H1 (cell line): Measurements from ENCODE around the gene GRK3. TPM values are rescaled to one million over a fixed set of nuclear protein-coding genes. Genes with fewer than 3 reads are reported as not detected.

Source experiments
- CTCF ChIA-PET: fragments of 300-600 bp; sonication (Branson Sonifier 250); formaldehyde crosslinking; loops from one replicate; lab custom pipeline; 2021; ENCODE audit not compliant: partially characterized antibody; lab: Charles Lee
- POLR2A ChIA-PET: fragments of 300-600 bp; sonication (Branson Sonifier 250); formaldehyde crosslinking; loops from one replicate; lab custom pipeline; 2021; ENCODE audit warnings: inconsistent platforms; ENCODE audit not compliant: partially characterized antibody; lab: Charles Lee
- DNase-seq, 2 experiments: peaks; one replicate each; pipeline versions ENCODE4 v3.0.0 to v3.0.0-alpha.2; 2010 to 2022; ENCODE audit warnings: low spot score in 2 of 2, low read depth in 1 of 2, mixed read lengths in 1 of 2
- FAIRE-seq: peaks from 2 replicates; lab custom pipeline; 2011; peaks lifted over from hg19 to GRCh38; lab: Jason Lieb, UNC
- H2AFZ ChIP-seq: 2 replicates; pipeline ENCODE4 v1.8.1; 2012; ENCODE audit warnings: low read length, inconsistent platforms
- H2AK5ac ChIP-seq: 2 replicates; pipeline ENCODE4 v1.6.1; 2013; ENCODE audit warnings: low read depth, low read length
- H2BK120ac ChIP-seq: replicated peaks from 2 replicates; pipeline ENCODE3; 2013; ENCODE audit warnings: low read depth, low read length, inconsistent platforms
- H2BK12ac ChIP-seq: 2 replicates; pipeline ENCODE4 v1.6.1; 2013; ENCODE audit warnings: low read depth, low read length
- H2BK15ac ChIP-seq: 2 replicates; pipeline ENCODE4 v1.6.1; 2013; ENCODE audit warnings: low read length
- H2BK20ac ChIP-seq: 2 replicates; pipeline ENCODE4 v1.6.1; 2013; ENCODE audit warnings: low read length
- H2BK5ac ChIP-seq: 2 replicates; pipeline ENCODE4 v1.6.1; 2013; ENCODE audit warnings: low read depth, low read length
- H3K14ac ChIP-seq: 2 replicates; pipeline ENCODE4 v1.6.1; 2013; ENCODE audit warnings: inconsistent platforms; ENCODE audit not compliant: insufficient read length
- H3K18ac ChIP-seq: 2 replicates; pipeline ENCODE4 v1.6.1; 2013; ENCODE audit warnings: low read length; ENCODE audit errors: extremely low read depth
- H3K23ac ChIP-seq: 2 replicates; pipeline ENCODE4 v1.6.1; 2013; ENCODE audit warnings: inconsistent platforms; ENCODE audit not compliant: insufficient read length
- H3K23me2 ChIP-seq: 2 replicates; pipeline ENCODE4 v1.6.1; 2013; ENCODE audit warnings: low read depth, low read length
- H3K27ac ChIP-seq: 2 replicates; pipeline ENCODE4 v1.6.1; 2011; ENCODE audit warnings: low read depth, low read length, inconsistent platforms
- H3K27me3 ChIP-seq, 4 experiments: replicated peaks in 1 of 4; 1 replicate in 1 of 4; 2 replicates in 3 of 4; pipeline versions ENCODE4 v1.6.1 to v1.8.1; 2011 to 2013; ENCODE audit warnings: low read length in 3 of 4, mild to moderate bottlenecking in 3 of 4, inconsistent platforms in 2 of 4, mixed read lengths in 2 of 4, moderate library complexity in 1 of 4; ENCODE audit not compliant: control insufficient read depth in 3 of 4, insufficient read depth in 3 of 4; ENCODE audit errors: extremely low read depth in 1 of 4
- H3K36me3 ChIP-seq, 4 experiments: 2 replicates each; pipeline versions ENCODE4 v1.6.1 to v1.8.1; 2011 to 2013; ENCODE audit warnings: mild to moderate bottlenecking in 4 of 4, low read length in 3 of 4, moderate library complexity in 2 of 4, control low read depth in 1 of 4, inconsistent platforms in 1 of 4; ENCODE audit not compliant: insufficient read depth in 4 of 4, control insufficient read depth in 2 of 4
- H3K4ac ChIP-seq: replicated peaks from 2 replicates; pipeline ENCODE3; 2013; ENCODE audit warnings: low read length, low read depth, mixed read lengths, inconsistent platforms; ENCODE audit not compliant: insufficient read length
- H3K4me1 ChIP-seq, 4 experiments: replicated peaks in 1 of 4; 1 replicate in 1 of 4; 2 replicates in 3 of 4; pipeline versions ENCODE4 v1.6.1 to v1.8.1; 2011 to 2013; ENCODE audit warnings: low read length in 3 of 4, inconsistent platforms in 2 of 4, mixed read lengths in 1 of 4; ENCODE audit not compliant: insufficient read depth in 4 of 4, control insufficient read depth in 3 of 4
- H3K4me2 ChIP-seq, 2 experiments: 2 replicates each; pipeline versions ENCODE4 v1.6.1 to v1.8.1; 2011 to 2013; ENCODE audit warnings: low read depth in 2 of 2, low read length in 2 of 2, control low read depth in 1 of 2, inconsistent platforms in 1 of 2, mild to moderate bottlenecking in 1 of 2; ENCODE audit not compliant: insufficient read depth in 1 of 2
- H3K4me3 ChIP-seq, 4 experiments: fragments of 200-600, 300-600 bp in 1 of 4; sonication (generic), shearing (Covaris generic), sonication (Bioruptor Twin) in 1 of 4; 2 replicates each; pipeline versions ENCODE4 v1.5.1 to v1.8.1; 2011 to 2016; ENCODE audit warnings: low read length in 4 of 4, low read depth in 3 of 4, control low read depth in 2 of 4, inconsistent platforms in 2 of 4, mild to moderate bottlenecking in 2 of 4, mixed read lengths in 1 of 4, moderate library complexity in 1 of 4; ENCODE audit not compliant: insufficient read depth in 2 of 4; ENCODE audit errors: extremely low read depth in 1 of 4
- H3K56ac ChIP-seq: replicated peaks from 2 replicates; pipeline ENCODE3; 2013; ENCODE audit warnings: low read depth, mild to moderate bottlenecking, mixed read lengths, low read length, inconsistent platforms; ENCODE audit not compliant: insufficient read length
- H3K79me1 ChIP-seq: 2 replicates; pipeline ENCODE4 v1.6.1; 2013; ENCODE audit warnings: low read depth, low read length, control low read depth
- H3K79me2 ChIP-seq, 2 experiments: 2 replicates each; pipeline versions ENCODE4 v1.6.1 to v1.8.1; 2012 to 2013; ENCODE audit warnings: low read length in 2 of 2, mild to moderate bottlenecking in 2 of 2, inconsistent platforms in 1 of 2; ENCODE audit not compliant: insufficient read depth in 2 of 2, control insufficient read depth in 1 of 2
- H3K9ac ChIP-seq, 4 experiments: replicated peaks in 1 of 4; 1 replicate in 1 of 4; 2 replicates in 3 of 4; pipeline versions ENCODE4 v1.6.1 to v1.8.1; 2011 to 2013; ENCODE audit warnings: low read depth in 3 of 4, low read length in 3 of 4, control low read depth in 2 of 4, mild to moderate bottlenecking in 2 of 4, moderate library complexity in 2 of 4, inconsistent platforms in 1 of 4; ENCODE audit errors: extremely low read depth in 1 of 4
- H3K9me3 ChIP-seq, 2 experiments: 2 replicates each; pipeline versions ENCODE4 v1.6.1 to v1.8.1; 2012 to 2013; ENCODE audit warnings: mild to moderate bottlenecking in 2 of 2, moderate library complexity in 2 of 2, control low read depth in 1 of 2, inconsistent platforms in 1 of 2, low read depth in 1 of 2, low read length in 1 of 2, mixed read lengths in 1 of 2; ENCODE audit not compliant: insufficient read depth in 2 of 2
- H4K20me1 ChIP-seq, 2 experiments: replicated peaks in 1 of 2; 2 replicates each; pipeline versions ENCODE3 to v1.8.1; 2011 to 2013; ENCODE audit warnings: inconsistent platforms in 2 of 2, low read length in 2 of 2, mild to moderate bottlenecking in 1 of 2; ENCODE audit not compliant: insufficient read depth in 2 of 2, control insufficient read depth in 1 of 2
- H4K5ac ChIP-seq: 2 replicates; pipeline ENCODE4 v1.6.1; 2013; ENCODE audit warnings: low read length, low read depth, mixed read lengths, inconsistent platforms; ENCODE audit not compliant: insufficient read length
- H4K8ac ChIP-seq: 2 replicates; pipeline ENCODE4 v1.8.0; 2013; ENCODE audit warnings: mild to moderate bottlenecking, moderate library complexity, low read length, inconsistent platforms; ENCODE audit not compliant: insufficient read depth; ENCODE audit errors: extremely low read depth
- H4K91ac ChIP-seq: replicated peaks from 2 replicates; pipeline ENCODE3; 2013; ENCODE audit warnings: low read length, mixed read lengths, inconsistent platforms; ENCODE audit not compliant: insufficient read length
- CBX5 ChIP-seq: fragments of 300-800, 300-1000 bp; sonication (generic); IDR thresholded peaks from 2 replicates; pipeline ENCODE4 v1.7.1; 2016; ENCODE audit warnings: antibody characterized with exemption, low read length, low read depth
- EP300 ChIP-seq, 2 experiments: IDR thresholded peaks; 1 replicate in 1 of 2; 2 replicates in 1 of 2; pipeline ENCODE4 v1.6.1; 2011 to 2012; ENCODE audit warnings: low read depth in 2 of 2, low read length in 2 of 2, mild to moderate bottlenecking in 2 of 2, borderline replicate concordance in 1 of 2, inconsistent platforms in 1 of 2, moderate library complexity in 1 of 2
- EZH2 ChIP-seq: fragments of 200-600 bp; sonication (generic); IDR thresholded peaks from 2 replicates; pipeline ENCODE4 v1.7.1; 2012; ENCODE audit warnings: low read depth, mild to moderate bottlenecking, moderate library complexity, low read length, inconsistent platforms; ENCODE audit not compliant: severe bottlenecking
- JUN ChIP-seq: IDR thresholded peaks from 2 replicates; pipeline ENCODE4 v1.6.1; 2011; ENCODE audit warnings: low read depth, mild to moderate bottlenecking, improper control_type of control experiment, low read length
- JUND ChIP-seq: IDR thresholded peaks from 2 replicates; pipeline ENCODE4 v1.6.1; 2011; ENCODE audit warnings: mild to moderate bottlenecking, improper control_type of control experiment, low read length
- KDM1A ChIP-seq: fragments of 200-600, 300-600 bp; sonication (generic); IDR thresholded peaks from 2 replicates; pipeline ENCODE4 v1.7.1; 2016; ENCODE audit warnings: mild to moderate bottlenecking, low read length, borderline replicate concordance
- KDM4A ChIP-seq: IDR thresholded peaks from one replicate; pipeline ENCODE4 v1.7.1; 2012; ENCODE audit warnings: low read depth, mild to moderate bottlenecking, moderate library complexity, low read length, inconsistent platforms; ENCODE audit not compliant: severe bottlenecking
- MAX ChIP-seq: IDR thresholded peaks from 2 replicates; pipeline ENCODE4 v1.6.1; 2012; ENCODE audit warnings: inconsistent platforms
- TAF1 ChIP-seq: IDR thresholded peaks from 2 replicates; pipeline ENCODE4 v1.6.1; 2011; ENCODE audit warnings: mild to moderate bottlenecking, low read depth, low read length
- USF2 ChIP-seq: IDR thresholded peaks from 2 replicates; pipeline ENCODE4 v1.6.1; 2011; ENCODE audit warnings: low read length, improper control_type of control experiment
- ZNF274 ChIP-seq: IDR thresholded peaks from 2 replicates; pipeline ENCODE4 v1.7.0; 2012; ENCODE audit warnings: low read length, borderline replicate concordance; ENCODE audit errors: extremely low read depth
- WGBS, 2 experiments: shearing (Covaris generic) in 1 of 2; methylation state at CpG; one replicate each; pipeline versions ENCODE4 v1.1.6 to v1.1.7; 2013 to 2015; ENCODE audit warnings: low lambda C conversion rate in 2 of 2, mixed read lengths in 2 of 2, inconsistent platforms in 1 of 2, low coverage in 1 of 2, missing lambda C conversion rate in 1 of 2; ENCODE audit not compliant: insufficient replicate concordance in 2 of 2, insufficient coverage in 1 of 2, insufficient read length in 1 of 2; ENCODE audit errors: extremely low coverage in 1 of 2, missing lambda C conversion rate in 1 of 2; 5-methylcytosine and 5-hydroxymethylcytosine counted together
- polyA plus RNA-seq, 7 experiments: library from polyadenylated mRNA; depleted of rRNA in 3 of 7; stranded (reverse) in 5 of 7; unstranded in 2 of 7; fragments of >200 nt in 5 of 7; fragments of 200-250 nt in 2 of 7; gene quantifications; 1 replicate in 5 of 7; 2 replicates in 1 of 7; 4 replicates in 1 of 7; pipeline versions ENCODE4 v1.2.1 to v1.2.3, GENCODE V29; 2011 to 2013; ENCODE audit warnings: missing spikeins in 2 of 7, mixed read lengths in 2 of 7
- total RNA-seq: library from RNA; stranded (reverse); fragmentation: NEBNext Ultra II Directional; extraction: Animal tissue kit (Norgen Biotek cat#: 25700); gene quantifications from 2 replicates; pipeline ENCODE4 v1.2.1, GENCODE V29; 2021

GRK3 gene
- total and polyA plus RNA-seq, 2 of the 8 experiments (the other 6 are each of a cell fraction or from before 2014, with no cell fraction given), result 7.5 to 35.3 TPM

- no peaks in the 10 kb centered on the region for H3K9me3 ChIP-seq
- no peak overlapping the region for H3K4me2 ChIP-seq
- H3K18ac ChIP-seq, result no peak overlapping the region
- H3K23me2 ChIP-seq, result no peaks in the 10 kb centered on the region
- no peak overlapping the region for H3K9ac ChIP-seq
- H3K36me3 ChIP-seq, result peaks cover 0 to 5% (median 0%) of the 10 kb centered on the region in 4 experiments; a peak in 2 of 8 replicates
- H3K79me1 ChIP-seq, result no peaks in the 10 kb centered on the region
- WGBS, 2 experiments, result 89% methylated on average over 7 of the region's 7 CpGs; no CpG with 5 or more reads in 1 of the 2 experiments
- H4K8ac ChIP-seq, result no peak overlapping the region
- no peak overlapping the region for H3K4ac ChIP-seq
- no peak overlapping the region for H2BK5ac ChIP-seq
- H3K14ac ChIP-seq, result no peak overlapping the region
- no peak overlapping the region for H2BK15ac ChIP-seq
- DNase-seq, result no peak
- H4K5ac ChIP-seq, result no peak overlapping the region
- no peak overlapping the region for H3K23ac ChIP-seq
- H4K20me1 ChIP-seq, result peaks cover 0 to 4% of the 10 kb centered on the region in 2 experiments
- ChIA-PET POLR2A (no interaction called here), CTCF (interaction anchor here (0.5 kb wide), 1 partner anchor 477 kb away, joined by 3 read pairs; no protein-coding TSS in a partner anchor)
- no peak overlapping the region for H2AK5ac ChIP-seq
- H3K56ac ChIP-seq, result no peak overlapping the region
- H2BK120ac ChIP-seq, result no peak overlapping the region
- no peak overlapping the region for H2BK12ac ChIP-seq
- no peak for FAIRE-seq
- H2BK20ac ChIP-seq, result no peak overlapping the region
- no peaks in the 10 kb centered on the region for H3K4me1 ChIP-seq
- no peak overlapping the region for H3K4me3 ChIP-seq
- no peak overlapping the region for H3K27ac ChIP-seq
- no peak overlapping the region for H4K91ac ChIP-seq
- H2AFZ ChIP-seq, result no peak overlapping the region
- H3K79me2 ChIP-seq, result no peaks in the 10 kb centered on the region
- H3K27me3 ChIP-seq, result no peaks in the 10 kb centered on the region
- TF ChIP-seq EZH2 (no peak), USF2 (no peak), EP300 (IDR thresholded peaks at IDR 0.05; ENCODE audit: borderline replicate concordance in 1 of 2, low read depth in 2 of 2, low read length in 2 of 2) (no peak), JUND (no peak), CBX5 (no peak), MAX (no peak), KDM1A (no peak), KDM4A (no peak), JUN (no peak), TAF1 (no peak), ZNF274 (no peak)
Observed at GRCh38 chr22:25712661-25713400, 148.4 kb downstream of the GRK3 start.
